PC-3 (cell line): ENCODE measurements around the gene ADAMTSL1.

Source experiments
- EZH2 ChIP-seq: fragments of 300-600 bp; sonication (generic); IDR thresholded peaks from one replicate; pipeline ENCODE4 v1.6.1; 2017; ENCODE audit warnings: antibody characterized with exemption, mild to moderate bottlenecking, low read length; ENCODE audit not compliant: unreplicated experiment
- EZH2phosphoT487 ChIP-seq: fragments of 300-600 bp; sonication (generic); IDR thresholded peaks from 2 replicates; pipeline ENCODE4 v1.6.1; 2018; ENCODE audit warnings: mild to moderate bottlenecking, antibody characterized with exemption, low read length, borderline replicate concordance
- TF ChIP-seq, protein P1 (sequence below): fragments of 300-600 bp; sonication (generic); conservative IDR thresholded peaks from 2 replicates; pipeline ENCODE4 v1.5.1; 2017; ENCODE audit warnings: antibody characterized with exemption, low read depth, mild to moderate bottlenecking, low read length

DNA sequence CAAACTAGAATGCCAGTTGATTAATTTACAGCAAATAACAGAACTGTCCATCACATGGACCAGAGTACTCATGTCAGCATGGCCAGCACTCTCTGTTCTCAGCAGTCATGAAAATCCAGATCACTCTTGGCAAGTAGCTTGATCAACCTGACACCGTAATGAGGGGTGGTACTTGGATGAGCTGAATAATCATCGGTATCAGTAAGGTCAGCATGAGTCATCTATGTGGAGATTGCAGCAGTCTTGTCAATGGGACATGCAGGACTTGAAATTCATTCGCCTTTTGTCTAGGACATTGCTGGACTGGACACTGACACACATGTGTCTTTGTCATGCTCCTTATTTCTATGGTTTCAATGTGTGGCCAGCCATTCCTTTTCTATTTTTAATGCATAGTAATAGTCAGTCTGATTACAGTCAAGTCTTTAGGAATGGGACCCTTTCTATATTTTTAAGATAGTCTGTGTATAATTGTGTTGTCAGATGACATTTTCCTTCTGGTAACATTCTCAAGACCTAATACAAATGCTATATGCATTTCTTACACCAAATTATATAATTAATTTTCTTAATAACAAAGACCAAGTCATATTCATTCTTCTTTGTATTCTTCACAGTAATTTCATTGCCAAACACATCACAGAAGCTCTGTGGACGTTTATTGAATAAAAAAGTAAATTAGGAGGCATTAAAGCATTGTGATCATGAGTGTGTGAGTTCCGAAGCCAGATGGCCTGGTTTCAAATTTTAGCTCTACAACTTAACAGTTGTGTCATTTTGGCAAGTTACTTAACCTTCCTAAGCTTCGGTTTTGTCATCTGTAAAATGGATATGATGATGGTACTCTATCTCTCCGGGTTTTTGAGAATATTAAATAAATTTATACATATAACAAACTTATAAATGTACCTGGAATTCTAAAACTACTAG, 57.4 kb downstream of the ADAMTSL1 start:
- TF ChIP-seq, protein P1, sequence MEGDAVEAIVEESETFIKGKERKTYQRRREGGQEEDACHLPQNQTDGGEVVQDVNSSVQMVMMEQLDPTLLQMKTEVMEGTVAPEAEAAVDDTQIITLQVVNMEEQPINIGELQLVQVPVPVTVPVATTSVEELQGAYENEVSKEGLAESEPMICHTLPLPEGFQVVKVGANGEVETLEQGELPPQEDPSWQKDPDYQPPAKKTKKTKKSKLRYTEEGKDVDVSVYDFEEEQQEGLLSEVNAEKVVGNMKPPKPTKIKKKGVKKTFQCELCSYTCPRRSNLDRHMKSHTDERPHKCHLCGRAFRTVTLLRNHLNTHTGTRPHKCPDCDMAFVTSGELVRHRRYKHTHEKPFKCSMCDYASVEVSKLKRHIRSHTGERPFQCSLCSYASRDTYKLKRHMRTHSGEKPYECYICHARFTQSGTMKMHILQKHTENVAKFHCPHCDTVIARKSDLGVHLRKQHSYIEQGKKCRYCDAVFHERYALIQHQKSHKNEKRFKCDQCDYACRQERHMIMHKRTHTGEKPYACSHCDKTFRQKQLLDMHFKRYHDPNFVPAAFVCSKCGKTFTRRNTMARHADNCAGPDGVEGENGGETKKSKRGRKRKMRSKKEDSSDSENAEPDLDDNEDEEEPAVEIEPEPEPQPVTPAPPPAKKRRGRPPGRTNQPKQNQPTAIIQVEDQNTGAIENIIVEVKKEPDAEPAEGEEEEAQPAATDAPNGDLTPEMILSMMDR, result no peak
- no peak for TF ChIP-seq EZH2
- TF ChIP-seq EZH2phosphoT487, result no peak
